ENCODE measurements around the gene TAP1. TPM values are rescaled to one million over a fixed set of nuclear protein-coding genes. Genes with fewer than 3 reads are reported as not detected.

The TAP1 gene
- total and polyA plus RNA-seq, 9 of the 15 experiments (the other 6 are each of a cell fraction or from before 2014, with no cell fraction given) = 1.3 to 6.0 (median 4.2) TPM

GRCh38 chr6:32843979-32844838, 9.3 kb downstream of the TAP1 start, which contains the start of gene PSMB8 (continued):
- TF ChIP-seq ARID4B (CRISPR knock-in tag; IDR thresholded peaks at IDR 0.05) (no peak), TRIM28 (IDR thresholded peaks at IDR 0.05) (no peak), U2AF1 (optimal IDR thresholded peaks at IDR 0.05; ENCODE audit: low read depth, low read length) (no peak), ATF4 (CRISPR knock-in tag; IDR thresholded peaks at IDR 0.05) (no peak), ARID1B (IDR thresholded peaks at IDR 0.05) (no peak), BHLHE40 (IDR thresholded peaks at IDR 0.05; ENCODE audit: low read length) (0 out of 2 replicates have a peak, but pooled peaks have one; percentile 59), SIX5 (IDR thresholded peaks at IDR 0.05; ENCODE audit: borderline replicate concordance in 1 of 2, insufficient read depth in 1 of 2, low read depth in 1 of 2, low read length in 2 of 2) (no peak), JUN (IDR thresholded peaks at IDR 0.05; ENCODE audit: borderline replicate concordance, low read depth, low read length) (no peak), JUN (CRISPR knock-in tag; IDR thresholded peaks at IDR 0.05; ENCODE audit: borderline replicate concordance) (no peak), ZNF24 (IDR thresholded peaks at IDR 0.05) (no peak), IRF1 (CRISPR knock-in tag; IDR thresholded peaks at IDR 0.05; ENCODE audit: borderline replicate concordance) (no peak), POLR3G (IDR thresholded peaks at IDR 0.05; ENCODE audit: extremely low read depth, insufficient read length, insufficient replicate concordance) (no peak), DMBX1 (CRISPR knock-in tag; IDR thresholded peaks at IDR 0.05; ENCODE audit: borderline replicate concordance) (no peak), ZNF696 (CRISPR knock-in tag; conservative IDR thresholded peaks at IDR 0.05) (no peak), IRF2 (CRISPR knock-in tag; IDR thresholded peaks at IDR 0.05) (peak; percentile 71; the same call in 1 of the 2 replicates), ZNF780A (CRISPR knock-in tag; IDR thresholded peaks at IDR 0.05) (no peak), ZNF174 (CRISPR knock-in tag; IDR thresholded peaks at IDR 0.05) (no peak), MCM5 (IDR thresholded peaks at IDR 0.05; ENCODE audit: low read depth) (no peak), KDM1A (IDR thresholded peaks at IDR 0.05) (no peak), SMARCA4 (IDR thresholded peaks at IDR 0.05) (no peak)

All from K562 (cell line).